ENCODE results near the gene TSNAXIP1.

DNA sequence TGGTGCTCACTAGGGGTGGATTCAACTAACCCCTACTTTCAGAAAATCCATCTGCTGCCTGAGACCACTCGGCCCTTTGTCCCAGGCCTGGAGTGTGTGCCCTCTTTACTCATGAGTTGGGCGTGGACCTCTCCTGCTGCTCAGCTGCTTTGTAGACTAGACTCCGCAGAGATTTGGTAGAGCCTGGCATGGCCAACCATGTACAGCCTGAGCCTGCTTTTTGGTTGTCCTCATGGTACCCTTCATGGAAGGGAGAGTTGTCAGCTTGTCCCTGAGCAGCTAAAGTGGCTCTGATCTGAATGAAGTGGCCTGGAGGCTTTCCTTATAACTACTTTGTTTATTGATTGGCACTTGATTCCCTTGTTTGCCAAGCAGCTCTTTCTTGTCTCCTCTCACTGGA lies 67.7 kb downstream of the TSNAXIP1 start:
- TF ChIP-seq POLR2A (conservative IDR thresholded peaks at IDR 0.05) (no peak), LEF1 (IDR thresholded peaks at IDR 0.05) (no peak), ZNF77 (CRISPR knock-in tag; IDR thresholded peaks at IDR 0.05) (no peak), TAF1 (IDR thresholded peaks at IDR 0.05; ENCODE audit: control insufficient read depth, extremely low read depth, insufficient read depth, low read length, severe bottlenecking) (no peak), ELF1 (tag; IDR thresholded peaks at IDR 0.05) (no peak), TEAD2 (tag; IDR thresholded peaks at IDR 0.05) (no peak)
- TF ChIP-seq, protein P1, sequence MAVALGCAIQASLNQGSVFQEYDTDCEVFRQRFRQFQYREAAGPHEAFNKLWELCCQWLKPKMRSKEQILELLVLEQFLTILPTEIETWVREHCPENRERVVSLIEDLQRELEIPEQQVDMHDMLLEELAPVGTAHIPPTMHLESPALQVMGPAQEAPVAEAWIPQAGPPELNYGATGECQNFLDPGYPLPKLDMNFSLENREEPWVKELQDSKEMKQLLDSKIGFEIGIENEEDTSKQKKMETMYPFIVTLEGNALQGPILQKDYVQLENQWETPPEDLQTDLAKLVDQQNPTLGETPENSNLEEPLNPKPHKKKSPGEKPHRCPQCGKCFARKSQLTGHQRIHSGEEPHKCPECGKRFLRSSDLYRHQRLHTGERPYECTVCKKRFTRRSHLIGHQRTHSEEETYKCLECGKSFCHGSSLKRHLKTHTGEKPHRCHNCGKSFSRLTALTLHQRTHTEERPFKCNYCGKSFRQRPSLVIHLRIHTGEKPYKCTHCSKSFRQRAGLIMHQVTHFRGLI (CRISPR knock-in tag; IDR thresholded peaks at IDR 0.05) = no peak
- TF ChIP-seq, protein P2, sequence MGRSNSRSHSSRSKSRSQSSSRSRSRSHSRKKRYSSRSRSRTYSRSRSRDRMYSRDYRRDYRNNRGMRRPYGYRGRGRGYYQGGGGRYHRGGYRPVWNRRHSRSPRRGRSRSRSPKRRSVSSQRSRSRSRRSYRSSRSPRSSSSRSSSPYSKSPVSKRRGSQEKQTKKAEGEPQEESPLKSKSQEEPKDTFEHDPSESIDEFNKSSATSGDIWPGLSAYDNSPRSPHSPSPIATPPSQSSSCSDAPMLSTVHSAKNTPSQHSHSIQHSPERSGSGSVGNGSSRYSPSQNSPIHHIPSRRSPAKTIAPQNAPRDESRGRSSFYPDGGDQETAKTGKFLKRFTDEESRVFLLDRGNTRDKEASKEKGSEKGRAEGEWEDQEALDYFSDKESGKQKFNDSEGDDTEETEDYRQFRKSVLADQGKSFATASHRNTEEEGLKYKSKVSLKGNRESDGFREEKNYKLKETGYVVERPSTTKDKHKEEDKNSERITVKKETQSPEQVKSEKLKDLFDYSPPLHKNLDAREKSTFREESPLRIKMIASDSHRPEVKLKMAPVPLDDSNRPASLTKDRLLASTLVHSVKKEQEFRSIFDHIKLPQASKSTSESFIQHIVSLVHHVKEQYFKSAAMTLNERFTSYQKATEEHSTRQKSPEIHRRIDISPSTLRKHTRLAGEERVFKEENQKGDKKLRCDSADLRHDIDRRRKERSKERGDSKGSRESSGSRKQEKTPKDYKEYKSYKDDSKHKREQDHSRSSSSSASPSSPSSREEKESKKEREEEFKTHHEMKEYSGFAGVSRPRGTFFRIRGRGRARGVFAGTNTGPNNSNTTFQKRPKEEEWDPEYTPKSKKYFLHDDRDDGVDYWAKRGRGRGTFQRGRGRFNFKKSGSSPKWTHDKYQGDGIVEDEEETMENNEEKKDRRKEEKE (IDR thresholded peaks at IDR 0.05; ENCODE audit: borderline replicate concordance in 1 of 2, control insufficient read depth in 1 of 2, low read depth in 2 of 2, low read length in 1 of 2) = no peak
- TF ChIP-seq, protein P3, sequence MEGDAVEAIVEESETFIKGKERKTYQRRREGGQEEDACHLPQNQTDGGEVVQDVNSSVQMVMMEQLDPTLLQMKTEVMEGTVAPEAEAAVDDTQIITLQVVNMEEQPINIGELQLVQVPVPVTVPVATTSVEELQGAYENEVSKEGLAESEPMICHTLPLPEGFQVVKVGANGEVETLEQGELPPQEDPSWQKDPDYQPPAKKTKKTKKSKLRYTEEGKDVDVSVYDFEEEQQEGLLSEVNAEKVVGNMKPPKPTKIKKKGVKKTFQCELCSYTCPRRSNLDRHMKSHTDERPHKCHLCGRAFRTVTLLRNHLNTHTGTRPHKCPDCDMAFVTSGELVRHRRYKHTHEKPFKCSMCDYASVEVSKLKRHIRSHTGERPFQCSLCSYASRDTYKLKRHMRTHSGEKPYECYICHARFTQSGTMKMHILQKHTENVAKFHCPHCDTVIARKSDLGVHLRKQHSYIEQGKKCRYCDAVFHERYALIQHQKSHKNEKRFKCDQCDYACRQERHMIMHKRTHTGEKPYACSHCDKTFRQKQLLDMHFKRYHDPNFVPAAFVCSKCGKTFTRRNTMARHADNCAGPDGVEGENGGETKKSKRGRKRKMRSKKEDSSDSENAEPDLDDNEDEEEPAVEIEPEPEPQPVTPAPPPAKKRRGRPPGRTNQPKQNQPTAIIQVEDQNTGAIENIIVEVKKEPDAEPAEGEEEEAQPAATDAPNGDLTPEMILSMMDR (IDR thresholded peaks at IDR 0.05 in 2 of 3, conservative IDR thresholded peaks at IDR 0.05 in 1 of 3; ENCODE audit: insufficient read depth in 2 of 3, low read depth in 1 of 3, low read length in 3 of 3) = no peak
- TF ChIP-seq, protein P4, sequence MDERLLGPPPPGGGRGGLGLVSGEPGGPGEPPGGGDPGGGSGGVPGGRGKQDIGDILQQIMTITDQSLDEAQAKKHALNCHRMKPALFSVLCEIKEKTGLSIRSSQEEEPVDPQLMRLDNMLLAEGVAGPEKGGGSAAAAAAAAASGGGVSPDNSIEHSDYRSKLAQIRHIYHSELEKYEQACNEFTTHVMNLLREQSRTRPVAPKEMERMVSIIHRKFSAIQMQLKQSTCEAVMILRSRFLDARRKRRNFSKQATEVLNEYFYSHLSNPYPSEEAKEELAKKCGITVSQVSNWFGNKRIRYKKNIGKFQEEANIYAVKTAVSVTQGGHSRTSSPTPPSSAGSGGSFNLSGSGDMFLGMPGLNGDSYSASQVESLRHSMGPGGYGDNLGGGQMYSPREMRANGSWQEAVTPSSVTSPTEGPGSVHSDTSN (CRISPR knock-in tag; IDR thresholded peaks at IDR 0.05; ENCODE audit: low read depth) = no peak
- TF ChIP-seq, protein P4 (tag; conservative IDR thresholded peaks at IDR 0.05; ENCODE audit: low read depth) = no peak

All from K562 (cell line).